ENCODE results near the gene CDK16. TPM values are rescaled to one million over a fixed set of nuclear protein-coding genes. Genes with fewer than 3 reads are reported as not detected.

Gene CDK16
- total RNA-seq, 1 experiment from 2014 or later, result 54.4 TPM

DNA sequence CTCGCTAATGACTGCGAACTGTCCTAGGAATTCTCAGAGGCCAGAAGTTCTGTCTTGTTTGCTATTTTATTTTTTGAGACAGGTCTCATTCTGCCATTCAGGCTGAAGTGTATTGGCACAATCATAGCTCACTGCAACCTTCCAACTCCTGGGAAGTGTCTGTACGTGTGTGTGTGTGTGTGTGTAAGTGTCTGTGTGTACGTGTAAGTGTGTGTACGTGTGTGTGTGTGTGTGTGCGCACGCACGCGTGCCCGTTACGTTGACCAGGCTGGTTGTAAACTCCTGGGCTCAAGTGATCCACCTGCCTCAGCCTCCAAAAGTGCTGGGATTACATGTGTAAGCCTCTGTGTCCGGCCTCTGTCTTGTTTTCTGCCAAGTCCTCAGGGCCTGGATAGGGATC lies 10.4 kb upstream of the CDK16 start:
- DNase-seq (ENCODE audit: low read depth), result no peak

DNA sequence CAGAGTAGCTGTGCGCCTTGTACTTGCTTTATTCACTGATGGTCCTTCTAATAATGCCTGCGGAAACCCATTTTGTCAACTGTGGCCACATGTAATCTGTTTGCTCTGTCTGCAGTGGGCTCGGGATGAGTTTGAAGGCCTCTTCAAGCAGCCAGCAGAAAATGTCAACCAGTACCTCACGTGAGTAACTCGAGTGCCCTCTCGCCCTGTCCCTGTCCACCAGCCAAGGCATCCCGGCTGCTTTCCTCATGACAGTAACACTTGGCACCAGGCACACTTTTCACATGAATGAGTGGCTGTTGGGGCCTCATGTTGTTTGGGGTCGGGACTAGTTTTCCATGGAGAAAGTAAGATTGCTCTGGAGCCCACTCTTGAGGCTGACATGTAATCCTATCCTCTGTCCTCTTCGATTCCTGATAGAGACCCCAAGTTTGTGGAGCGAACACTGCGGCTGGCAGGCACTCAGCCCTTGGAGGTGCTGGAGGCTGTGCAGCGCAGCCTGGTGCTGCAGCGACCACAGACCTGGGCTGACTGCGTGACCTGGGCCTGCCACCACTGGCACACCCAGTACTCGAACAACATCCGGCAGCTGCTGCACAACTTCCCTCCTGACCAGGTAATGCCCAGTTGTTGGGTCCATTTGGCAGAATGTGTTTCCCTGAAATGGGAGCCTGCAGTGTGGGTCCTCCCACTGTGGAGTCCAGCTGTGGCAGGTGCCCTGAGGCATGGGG lies 8.8 kb upstream of the CDK16 start:
- DNase-seq (ENCODE audit: low read depth), result no peak

DNA sequence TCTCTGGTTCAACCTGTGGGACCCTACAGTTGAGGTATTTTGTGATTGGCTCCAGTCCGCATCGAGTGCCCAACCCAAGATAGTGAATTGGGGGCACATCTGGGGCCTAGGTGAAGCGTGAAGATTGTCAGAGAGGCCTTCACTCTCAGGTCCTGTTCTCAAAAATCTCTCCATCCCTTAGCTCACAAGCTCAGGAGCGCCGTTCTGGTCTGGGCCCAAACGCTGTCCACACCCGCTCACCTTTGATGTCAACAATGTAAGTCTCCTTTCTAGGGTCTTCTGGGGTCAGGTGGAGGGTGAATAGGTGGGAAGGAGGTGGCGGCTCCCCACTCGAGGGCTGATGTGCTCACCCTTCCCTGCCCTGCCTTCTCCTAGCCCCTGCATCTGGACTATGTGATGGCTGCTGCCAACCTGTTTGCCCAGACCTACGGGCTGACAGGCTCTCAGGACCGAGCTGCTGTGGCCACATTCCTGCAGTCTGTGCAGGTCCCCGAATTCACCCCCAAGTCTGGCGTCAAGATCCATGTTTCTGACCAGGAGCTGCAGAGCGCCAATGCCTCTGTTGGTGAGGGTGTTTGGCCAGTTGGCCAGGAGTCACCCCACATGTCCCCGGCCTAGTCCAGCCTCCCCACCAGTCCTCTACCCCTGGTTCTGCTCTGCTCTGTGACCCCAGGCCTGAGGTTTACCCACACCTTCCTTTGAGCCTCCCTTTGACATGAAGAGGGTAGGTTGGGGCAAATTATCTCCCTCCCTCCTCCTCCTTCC lies 7.6 kb upstream of the CDK16 start:
- no peak for DNase-seq (ENCODE audit: low read depth)

DNA sequence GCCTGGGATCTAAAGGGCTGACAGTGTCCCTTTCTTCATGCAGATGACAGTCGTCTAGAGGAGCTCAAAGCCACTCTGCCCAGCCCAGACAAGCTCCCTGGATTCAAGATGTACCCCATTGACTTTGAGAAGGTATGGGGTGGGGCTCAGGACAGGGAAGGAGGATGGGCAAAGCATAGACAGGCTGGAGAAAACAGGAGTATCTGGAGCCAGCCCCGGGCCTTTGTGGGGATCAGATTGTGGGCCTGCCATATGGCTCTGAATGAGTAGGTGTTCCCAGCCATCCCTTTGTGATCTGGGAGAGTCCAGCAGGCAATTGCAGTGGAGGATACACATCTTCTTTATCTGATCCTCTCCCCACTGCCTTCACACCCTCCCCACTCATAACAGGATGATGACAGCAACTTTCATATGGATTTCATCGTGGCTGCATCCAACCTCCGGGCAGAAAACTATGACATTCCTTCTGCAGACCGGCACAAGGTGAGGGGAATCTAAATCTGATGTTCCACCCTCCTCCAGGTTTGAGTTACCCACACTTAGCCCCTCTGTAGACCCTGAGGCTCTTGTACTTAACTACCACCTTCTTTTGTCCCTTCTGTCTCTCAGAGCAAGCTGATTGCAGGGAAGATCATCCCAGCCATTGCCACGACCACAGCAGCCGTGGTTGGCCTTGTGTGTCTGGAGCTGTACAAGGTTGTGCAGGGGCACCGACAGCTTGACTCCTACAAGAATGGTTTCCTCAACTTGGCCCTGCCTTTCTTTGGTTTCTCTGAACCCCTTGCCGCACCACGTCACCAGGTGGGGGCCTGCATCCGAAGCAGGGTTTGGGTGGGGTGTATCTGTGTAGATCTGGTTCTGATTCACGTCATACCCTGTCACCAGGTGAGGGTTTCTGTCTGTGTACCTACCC lies 5.8 kb upstream of the CDK16 start:
- DNase-seq (ENCODE audit: low read depth), result no peak

DNA sequence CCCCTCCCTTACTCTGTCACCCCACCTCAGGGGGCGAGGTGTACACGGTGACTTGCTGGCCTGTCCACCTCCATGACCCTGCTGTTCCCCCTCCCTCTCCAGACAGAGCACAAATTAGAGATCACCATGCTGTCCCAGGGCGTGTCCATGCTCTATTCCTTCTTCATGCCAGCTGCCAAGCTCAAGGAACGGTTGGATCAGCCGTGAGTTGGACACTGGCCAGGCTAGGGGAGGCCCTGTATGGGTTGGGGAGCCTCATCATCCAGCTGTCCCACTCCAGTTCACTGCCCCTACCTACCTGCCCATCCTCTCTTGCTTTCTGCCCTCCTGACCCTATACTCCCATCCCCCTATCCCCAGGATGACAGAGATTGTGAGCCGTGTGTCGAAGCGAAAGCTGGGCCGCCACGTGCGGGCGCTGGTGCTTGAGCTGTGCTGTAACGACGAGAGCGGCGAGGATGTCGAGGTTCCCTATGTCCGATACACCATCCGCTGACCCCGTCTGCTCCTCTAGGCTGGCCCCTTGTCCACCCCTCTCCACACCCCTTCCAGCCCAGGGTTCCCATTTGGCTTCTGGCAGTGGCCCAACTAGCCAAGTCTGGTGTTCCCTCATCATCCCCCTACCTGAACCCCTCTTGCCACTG lies 3.9 kb upstream of the CDK16 start:
- no peak for DNase-seq (ENCODE audit: low read depth)

DNA sequence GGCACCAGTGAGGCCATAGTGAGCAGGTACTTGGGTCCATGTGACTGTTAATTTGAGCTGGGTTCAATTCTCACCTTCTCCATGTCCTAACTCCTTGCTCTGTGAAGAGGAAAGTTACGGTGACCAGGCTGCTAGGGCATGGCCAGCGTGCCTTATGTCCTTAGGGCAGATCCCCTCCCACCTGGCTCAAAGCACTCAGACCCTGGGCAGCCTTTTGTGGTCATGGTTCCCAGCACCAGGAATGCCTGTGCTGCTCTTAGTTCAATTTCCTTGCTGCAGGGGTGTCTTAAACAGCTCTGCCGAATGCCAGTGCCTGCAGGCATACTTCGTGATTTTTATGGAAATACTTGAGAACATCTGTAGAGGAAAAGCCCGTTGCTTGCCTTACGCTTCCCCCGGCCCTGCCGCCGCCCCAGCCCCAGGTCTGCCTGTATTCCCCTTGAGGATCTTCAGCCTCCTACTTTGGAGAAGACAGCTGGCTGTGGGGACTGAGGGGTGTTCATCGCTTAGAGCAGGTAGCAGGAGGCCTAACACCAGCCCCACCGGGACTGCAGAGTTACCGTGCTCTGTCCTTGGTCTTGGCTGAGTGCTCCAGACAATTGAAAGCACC lies 3.1 kb upstream of the CDK16 start:
- DNase-seq (ENCODE audit: low read depth), result no peak

DNA sequence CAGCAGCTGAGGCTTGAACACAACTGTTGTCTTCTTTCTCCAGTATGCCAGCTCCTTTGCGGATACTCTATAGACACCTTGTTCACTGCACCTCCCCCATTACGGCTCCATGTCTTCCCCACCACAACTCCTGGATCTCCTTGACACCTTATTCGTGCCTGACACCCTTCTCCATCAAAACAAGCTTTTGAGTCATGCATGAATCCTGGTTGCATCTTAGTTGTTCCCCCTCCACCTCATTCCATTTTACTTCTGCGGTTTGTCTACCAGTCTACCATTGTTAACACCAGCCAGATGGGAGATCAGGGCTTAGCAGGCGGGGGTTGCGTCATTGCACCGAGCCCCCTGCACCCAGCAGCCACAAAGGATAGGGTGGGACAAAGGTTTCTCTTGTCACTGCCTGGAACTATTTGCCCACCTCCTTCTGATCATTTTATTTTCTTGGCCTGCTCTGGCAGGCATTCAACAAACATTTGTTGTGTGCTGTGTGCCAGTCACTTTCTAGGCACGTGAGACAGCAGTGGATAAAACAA lies 2.0 kb upstream of the CDK16 start:
- no peak for DNase-seq (ENCODE audit: low read depth)

DNA sequence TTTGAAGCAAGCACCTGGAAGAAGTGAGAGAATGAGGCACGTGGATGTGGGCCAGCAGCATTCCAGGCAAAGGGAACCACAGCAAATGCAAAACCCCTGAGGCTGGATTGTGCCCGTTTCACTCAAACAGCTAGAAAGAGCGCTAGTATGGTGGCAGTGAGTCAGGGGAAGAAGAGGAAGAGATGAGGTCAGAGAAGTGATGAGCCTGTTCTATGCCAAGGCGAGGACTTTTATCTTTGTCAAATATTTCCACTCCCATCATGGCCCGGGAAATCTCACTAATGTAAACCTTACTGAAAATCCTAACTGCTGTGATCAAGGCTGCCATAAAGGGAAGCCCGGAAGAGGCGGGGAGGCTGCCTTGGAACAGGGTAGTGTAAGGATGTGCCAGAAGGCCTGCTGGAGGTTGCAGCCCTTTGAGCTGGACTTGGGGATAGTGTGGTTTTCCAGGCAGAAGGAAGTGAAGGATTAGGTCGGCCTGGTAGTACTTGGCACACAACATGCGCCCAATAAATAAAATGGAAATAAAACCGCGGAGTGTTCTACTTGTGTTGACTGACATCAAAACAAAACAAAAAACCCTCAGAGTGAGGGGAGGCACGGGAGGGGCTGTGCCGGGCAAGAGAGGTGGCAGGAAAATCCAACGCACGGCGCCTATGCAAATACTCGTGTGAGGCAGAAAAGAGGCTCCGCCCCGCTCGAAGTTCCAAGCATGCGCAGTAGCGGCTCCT lies 1.2 kb upstream of the CDK16 start:
- peak; percentile 65 for DNase-seq (ENCODE audit: low read depth)

DNA sequence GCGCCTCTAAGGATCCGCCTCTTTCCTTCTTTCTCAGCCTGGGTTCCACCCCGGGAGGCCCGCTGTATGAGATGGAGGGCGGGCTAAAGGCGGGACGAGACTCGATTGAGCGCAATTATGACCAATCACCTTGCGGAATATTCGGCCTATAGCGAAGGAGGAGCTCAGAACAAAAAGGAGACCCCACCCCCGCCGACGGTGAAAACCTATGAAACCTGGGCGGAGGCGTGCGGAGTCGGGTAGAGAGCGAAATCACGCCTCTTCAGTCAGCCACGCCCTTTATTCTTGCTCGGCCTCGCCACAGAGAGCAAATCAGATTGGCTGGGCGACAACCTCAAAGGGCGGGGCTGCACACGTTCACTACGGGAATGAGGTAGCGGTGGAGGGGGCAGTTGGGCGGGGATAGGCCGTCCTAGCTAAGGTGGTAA lies 615 bp upstream of the CDK16 start:
- DNase-seq (ENCODE audit: low read depth), result peak; percentile 95

DNA sequence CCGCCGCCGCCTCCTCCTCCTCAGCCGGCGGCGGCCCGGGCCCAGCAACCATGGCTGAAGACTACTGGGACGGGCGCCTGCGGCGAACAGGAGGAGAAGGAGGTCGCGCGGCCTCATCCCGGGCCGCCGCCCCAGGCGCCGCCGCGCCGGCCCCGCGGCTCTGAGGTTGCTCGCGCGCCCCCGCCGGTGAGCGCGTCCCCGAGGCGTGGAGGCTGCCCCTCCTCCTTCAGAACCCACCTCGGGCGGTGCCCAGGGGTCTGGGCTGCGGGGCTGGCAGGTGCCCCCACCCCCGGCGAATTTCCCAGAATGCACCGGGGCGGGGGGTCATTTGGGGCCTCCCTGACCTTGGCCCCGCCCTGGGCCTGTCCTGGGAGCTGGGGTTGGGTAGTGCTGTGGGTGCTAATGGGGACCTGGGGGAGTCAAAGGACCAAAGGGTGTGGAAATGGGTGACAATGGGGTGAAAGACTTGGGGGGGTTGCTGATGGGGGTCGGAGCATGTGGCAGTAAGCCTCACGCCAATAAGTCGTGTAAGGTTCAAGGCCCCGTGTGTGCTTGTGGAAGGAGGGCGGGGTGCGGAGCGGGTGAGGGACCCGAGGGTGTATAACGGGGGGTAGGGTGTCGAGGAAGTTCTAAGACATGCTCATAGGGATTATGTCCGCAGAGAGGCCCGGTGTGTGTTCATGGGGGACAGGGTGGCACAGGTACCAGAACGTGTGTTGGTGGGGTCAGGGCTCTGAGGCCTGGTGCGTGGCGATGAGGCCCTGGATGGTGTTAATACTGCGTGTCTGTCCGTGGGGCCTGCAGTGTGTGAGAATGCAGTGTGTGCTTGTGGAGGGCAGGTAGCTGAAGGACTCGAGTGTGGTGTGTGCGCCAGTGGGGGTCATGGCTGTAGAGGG lies 687 bp downstream of the CDK16 start:
- DNase-seq (ENCODE audit: low read depth), result peak; percentile 10

DNA sequence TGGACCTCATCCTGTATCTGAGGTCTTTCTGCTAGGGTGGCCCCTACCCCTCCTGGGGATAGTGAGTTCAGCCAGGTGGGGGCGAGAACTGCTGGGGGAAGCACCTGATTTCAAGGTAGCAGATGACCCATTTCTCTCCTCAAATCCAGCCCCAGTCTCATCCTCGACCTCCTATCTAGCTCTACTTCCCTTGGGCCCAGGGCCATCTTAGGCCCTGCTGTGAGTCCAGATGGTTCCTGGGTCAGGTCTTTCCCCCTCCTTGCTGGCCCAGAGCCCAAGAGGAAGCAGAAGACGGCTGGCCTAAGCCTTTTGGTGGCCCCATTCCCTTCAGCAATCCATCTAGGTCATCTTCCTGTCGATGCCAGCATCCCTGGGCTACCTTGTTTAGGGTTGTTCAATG lies 3.3 kb downstream of the CDK16 start:
- DNase-seq (ENCODE audit: low read depth), result no peak

DNA sequence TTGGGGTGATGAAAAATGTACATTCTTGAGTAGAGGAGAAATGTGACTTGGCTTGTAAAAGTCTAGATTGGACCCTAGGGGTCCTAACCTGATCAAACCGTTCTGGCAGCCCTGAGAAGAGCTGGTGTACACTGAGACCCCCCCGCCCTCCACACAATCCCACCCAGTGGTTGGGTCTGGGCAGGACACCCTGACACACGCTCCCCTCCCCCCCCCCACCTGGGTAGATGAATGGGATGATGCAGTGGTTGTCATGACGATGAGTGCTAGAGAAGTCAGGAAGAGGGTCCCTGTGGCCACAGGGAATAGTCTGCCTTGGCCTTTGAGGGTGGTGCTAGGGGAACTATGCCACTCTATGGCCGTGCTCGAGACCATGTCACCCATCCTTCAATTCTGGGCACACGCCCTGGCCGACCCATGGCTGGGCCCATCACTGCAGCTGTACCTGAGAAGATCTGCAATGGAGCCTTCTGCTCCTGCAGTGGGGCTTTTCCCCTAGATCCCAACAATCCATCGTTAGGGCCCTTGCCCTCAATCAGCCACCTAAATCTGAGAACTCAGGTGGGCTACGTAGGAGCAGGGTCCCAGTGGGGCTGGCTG lies 4.4 kb downstream of the CDK16 start:
- DNase-seq (ENCODE audit: low read depth), result no peak

DNA sequence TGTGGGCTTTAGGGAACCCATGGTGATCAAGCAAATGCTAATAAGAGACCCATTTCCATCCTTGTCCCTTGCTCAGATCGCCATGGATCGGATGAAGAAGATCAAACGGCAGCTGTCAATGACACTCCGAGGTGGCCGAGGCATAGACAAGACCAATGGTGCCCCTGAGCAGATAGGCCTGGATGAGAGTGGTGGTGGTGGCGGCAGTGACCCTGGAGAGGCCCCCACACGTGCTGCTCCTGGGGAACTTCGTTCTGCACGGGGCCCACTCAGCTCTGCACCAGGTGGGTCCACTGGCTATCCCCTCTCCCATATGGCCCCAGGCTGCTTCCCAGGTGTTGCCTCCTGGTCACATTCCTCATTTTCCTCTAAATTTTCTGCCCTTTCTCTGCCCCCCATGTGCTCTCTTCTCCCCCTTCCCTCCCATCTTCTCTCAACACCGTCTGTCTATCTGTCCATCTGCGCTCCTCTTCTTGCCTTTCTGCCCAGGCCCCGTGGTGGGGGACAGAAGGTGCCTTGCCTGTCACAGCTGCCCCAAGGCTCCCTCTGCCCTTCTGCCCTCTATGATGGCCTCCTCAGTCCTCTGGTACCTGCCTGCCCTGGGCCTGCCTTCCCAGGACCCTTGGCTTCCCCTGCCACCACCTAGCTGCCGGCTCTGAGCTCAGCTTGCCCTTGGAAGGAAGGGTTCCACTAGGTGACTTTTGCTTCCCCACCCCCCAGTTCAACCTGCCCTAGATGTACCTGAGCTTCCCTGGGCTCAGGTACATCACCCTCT lies 5.2 kb downstream of the CDK16 start:
- no peak for DNase-seq (ENCODE audit: low read depth)

DNA sequence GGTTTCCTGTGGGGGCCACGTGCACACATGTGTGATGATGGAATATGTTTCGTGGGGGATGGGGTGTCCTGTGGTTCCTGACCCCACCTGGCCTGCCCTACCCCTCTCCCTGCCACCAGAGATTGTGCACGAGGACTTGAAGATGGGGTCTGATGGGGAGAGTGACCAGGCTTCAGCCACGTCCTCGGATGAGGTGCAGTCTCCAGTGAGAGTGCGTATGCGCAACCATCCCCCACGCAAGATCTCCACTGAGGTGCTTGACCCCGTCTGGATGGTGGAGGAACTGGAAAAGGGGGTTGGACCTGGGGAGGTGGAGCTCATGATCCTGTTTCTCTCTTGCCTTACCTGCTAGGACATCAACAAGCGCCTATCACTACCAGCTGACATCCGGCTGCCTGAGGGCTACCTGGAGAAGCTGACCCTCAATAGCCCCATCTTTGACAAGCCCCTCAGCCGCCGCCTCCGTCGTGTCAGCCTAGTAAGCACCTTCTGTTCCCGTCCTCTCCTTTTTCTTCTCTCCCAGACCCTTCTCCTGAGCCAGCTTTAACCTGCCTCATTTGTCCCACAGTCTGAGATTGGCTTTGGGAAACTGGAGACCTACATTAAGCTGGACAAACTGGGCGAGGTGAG lies 5.9 kb downstream of the CDK16 start:
- DNase-seq (ENCODE audit: low read depth), result no peak

DNA sequence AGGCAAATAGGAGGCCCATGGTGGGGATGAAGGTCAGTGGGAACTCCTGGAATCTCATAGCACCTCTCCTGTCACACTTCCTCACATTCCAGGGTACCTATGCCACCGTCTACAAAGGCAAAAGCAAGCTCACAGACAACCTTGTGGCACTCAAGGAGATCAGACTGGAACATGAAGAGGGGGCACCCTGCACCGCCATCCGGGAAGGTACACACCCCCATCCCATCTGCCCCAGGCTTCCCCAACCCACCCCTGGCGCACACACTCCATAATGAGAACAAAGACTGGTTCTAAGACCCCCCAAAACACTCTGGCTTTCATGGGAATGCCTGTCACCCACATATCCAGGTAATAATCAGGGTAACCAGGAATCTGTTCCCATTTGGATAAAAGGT lies 6.4 kb downstream of the CDK16 start:
- no peak for DNase-seq (ENCODE audit: low read depth)

DNA sequence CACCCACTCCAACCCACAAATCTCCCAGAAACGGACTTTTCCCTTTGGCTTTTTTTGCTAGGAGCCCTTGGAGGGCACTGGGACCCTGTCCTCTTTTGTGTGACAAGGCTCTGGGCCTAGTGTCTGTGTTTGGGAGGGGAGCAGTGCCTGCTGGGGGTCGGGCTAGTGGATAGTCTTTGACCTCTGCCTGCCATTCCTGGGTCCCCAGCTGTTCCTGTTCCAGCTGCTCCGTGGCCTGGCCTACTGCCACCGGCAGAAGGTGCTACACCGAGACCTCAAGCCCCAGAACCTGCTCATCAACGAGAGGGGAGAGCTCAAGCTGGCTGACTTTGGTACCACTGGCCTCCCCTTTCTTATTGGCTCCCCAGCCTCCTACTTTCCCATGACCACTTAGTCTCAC lies 7.6 kb downstream of the CDK16 start:
- DNase-seq (ENCODE audit: low read depth), result no peak

DNA sequence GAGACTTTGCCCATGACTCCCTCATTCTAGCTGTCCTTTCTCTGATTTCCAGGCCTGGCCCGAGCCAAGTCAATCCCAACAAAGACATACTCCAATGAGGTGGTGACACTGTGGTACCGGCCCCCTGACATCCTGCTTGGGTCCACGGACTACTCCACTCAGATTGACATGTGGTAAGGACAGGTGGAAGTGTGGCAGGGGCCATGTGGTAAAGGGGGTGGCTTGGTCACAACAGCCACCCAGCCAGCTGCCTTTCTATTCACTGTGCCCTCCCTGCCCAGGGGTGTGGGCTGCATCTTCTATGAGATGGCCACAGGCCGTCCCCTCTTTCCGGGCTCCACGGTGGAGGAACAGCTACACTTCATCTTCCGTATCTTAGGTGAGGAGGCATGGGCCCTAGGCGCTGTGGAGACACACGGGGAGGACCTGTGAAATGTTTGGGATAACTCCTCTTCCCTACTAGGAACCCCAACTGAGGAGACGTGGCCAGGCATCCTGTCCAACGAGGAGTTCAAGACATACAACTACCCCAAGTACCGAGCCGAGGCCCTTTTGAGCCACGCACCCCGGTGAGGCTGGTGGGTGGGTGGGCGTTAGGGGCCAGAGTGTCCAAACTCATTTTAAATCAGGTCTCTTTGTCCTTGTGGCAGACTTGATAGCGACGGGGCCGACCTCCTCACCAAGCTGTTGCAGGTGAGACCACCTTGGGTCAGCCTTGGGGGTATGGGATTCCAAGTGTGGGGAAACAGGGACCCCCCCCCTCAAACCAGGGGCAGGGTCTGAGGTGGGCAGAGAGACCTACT lies 8.3 kb downstream of the CDK16 start:
- no peak for DNase-seq (ENCODE audit: low read depth)

Data from Daoy (cell line).